Progenitor cell of endocrine pancreas (in vitro differentiated cells): ENCODE measurements around the gene WDR37. TPM values are rescaled to one million over a fixed set of nuclear protein-coding genes. Genes with fewer than 3 reads are reported as not detected.

Experiments used
- DNase-seq: peaks from one replicate; pipeline ENCODE4 v3.0.0; 2021; ENCODE audit warnings: low spot score; ENCODE audit not compliant: unreplicated experiment
- H3K27ac Mint-ChIP-seq: 2 replicates; pipeline ENCODE4 v1.8.0; 2021; ENCODE audit warnings: mild to moderate bottlenecking, moderate library complexity, mixed read lengths
- H3K27me3 Mint-ChIP-seq: 2 replicates; pipeline ENCODE4 v1.8.0; 2021; ENCODE audit warnings: mixed read lengths
- H3K36me3 Mint-ChIP-seq: 2 replicates; pipeline ENCODE4 v1.8.0; 2022; ENCODE audit warnings: mixed read lengths; ENCODE audit not compliant: insufficient read depth
- H3K4me1 Mint-ChIP-seq: 2 replicates; pipeline ENCODE4 v1.8.0; 2021; ENCODE audit warnings: low read depth, mixed read lengths
- H3K4me3 Mint-ChIP-seq: 2 replicates; pipeline ENCODE4 v1.8.0; 2021; ENCODE audit warnings: low read depth, mild to moderate bottlenecking, moderate library complexity, mixed read lengths
- H3K9me3 Mint-ChIP-seq: 2 replicates; pipeline ENCODE4 v1.8.0; 2021; ENCODE audit warnings: low read depth, mixed read lengths
- total RNA-seq: library from RNA; stranded (reverse); gene quantifications from 2 replicates; pipeline ENCODE4 v1.2.1, GENCODE V29; 2021
- TF ChIP-seq, protein P1 (sequence below): fragments of 200-600 bp; sonication (generic); IDR thresholded peaks from one replicate; pipeline ENCODE4 v1.5.0; 2021; ENCODE audit warnings: antibody characterized with exemption, mild to moderate bottlenecking; ENCODE audit not compliant: unreplicated experiment

WDR37 gene
- total RNA-seq, 1 donor from 2014 or later, result 18.7 TPM

GRCh38 chr10:1109795-1110673, 53.8 kb downstream of the WDR37 start:
- no peak overlapping the region for H3K4me3 Mint-ChIP-seq
- no peaks in the 10 kb centered on the region for H3K9me3 Mint-ChIP-seq
- DNase-seq, result peak; percentile 52
- H3K27ac Mint-ChIP-seq, result peak overlapping the region; percentile 38
- H3K4me1 Mint-ChIP-seq, result no peaks in the 10 kb centered on the region
- H3K36me3 Mint-ChIP-seq, result peaks cover 42% of the 10 kb centered on the region
- TF ChIP-seq, protein P1, sequence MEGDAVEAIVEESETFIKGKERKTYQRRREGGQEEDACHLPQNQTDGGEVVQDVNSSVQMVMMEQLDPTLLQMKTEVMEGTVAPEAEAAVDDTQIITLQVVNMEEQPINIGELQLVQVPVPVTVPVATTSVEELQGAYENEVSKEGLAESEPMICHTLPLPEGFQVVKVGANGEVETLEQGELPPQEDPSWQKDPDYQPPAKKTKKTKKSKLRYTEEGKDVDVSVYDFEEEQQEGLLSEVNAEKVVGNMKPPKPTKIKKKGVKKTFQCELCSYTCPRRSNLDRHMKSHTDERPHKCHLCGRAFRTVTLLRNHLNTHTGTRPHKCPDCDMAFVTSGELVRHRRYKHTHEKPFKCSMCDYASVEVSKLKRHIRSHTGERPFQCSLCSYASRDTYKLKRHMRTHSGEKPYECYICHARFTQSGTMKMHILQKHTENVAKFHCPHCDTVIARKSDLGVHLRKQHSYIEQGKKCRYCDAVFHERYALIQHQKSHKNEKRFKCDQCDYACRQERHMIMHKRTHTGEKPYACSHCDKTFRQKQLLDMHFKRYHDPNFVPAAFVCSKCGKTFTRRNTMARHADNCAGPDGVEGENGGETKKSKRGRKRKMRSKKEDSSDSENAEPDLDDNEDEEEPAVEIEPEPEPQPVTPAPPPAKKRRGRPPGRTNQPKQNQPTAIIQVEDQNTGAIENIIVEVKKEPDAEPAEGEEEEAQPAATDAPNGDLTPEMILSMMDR, result peak; percentile 77
- no peaks in the 10 kb centered on the region for H3K27me3 Mint-ChIP-seq

- Mint-ChIP-seq H3K4me3 (no peak overlapping the region), H3K4me1 (no peaks in the 10 kb centered on the region), H3K27ac (peak overlapping the region; percentile 88), H3K9me3 (no peaks in the 10 kb centered on the region), H3K27me3 (no peaks in the 10 kb centered on the region), H3K36me3 (peaks cover 37% of the 10 kb centered on the region)
- TF ChIP-seq, protein P1, result no peak
- DNase-seq, result no peak
Observed at GRCh38 chr10:1110674-1111119, 54.5 kb downstream of the WDR37 start.

GRCh38 chr10:1114315-1114714, 58.1 kb downstream of the WDR37 start:
- H3K9me3 Mint-ChIP-seq, result no peaks in the 10 kb centered on the region
- DNase-seq, result no peak
- TF ChIP-seq, protein P1, result no peak
- no peak overlapping the region for H3K27ac Mint-ChIP-seq
- H3K36me3 Mint-ChIP-seq, result peaks cover 26% of the 10 kb centered on the region
- H3K4me1 Mint-ChIP-seq, result no peaks in the 10 kb centered on the region
- H3K27me3 Mint-ChIP-seq, result no peaks in the 10 kb centered on the region
- no peak overlapping the region for H3K4me3 Mint-ChIP-seq

- TF ChIP-seq, protein P1, result no peak
- H3K4me3 Mint-ChIP-seq, result no peak overlapping the region
- no peak for DNase-seq
- H3K27me3 Mint-ChIP-seq, result no peaks in the 10 kb centered on the region
- no peaks in the 10 kb centered on the region for H3K9me3 Mint-ChIP-seq
- H3K27ac Mint-ChIP-seq, result no peak overlapping the region
- H3K4me1 Mint-ChIP-seq, result no peaks in the 10 kb centered on the region
- peaks cover 26% of the 10 kb centered on the region for H3K36me3 Mint-ChIP-seq
Observed at GRCh38 chr10:1114719-1115606, 58.8 kb downstream of the WDR37 start.

- Mint-ChIP-seq H3K9me3 (no peaks in the 10 kb centered on the region), H3K4me3 (no peak overlapping the region), H3K27ac (no peak overlapping the region), H3K27me3 (no peaks in the 10 kb centered on the region), H3K4me1 (no peaks in the 10 kb centered on the region), H3K36me3 (peaks cover 21% of the 10 kb centered on the region)
- TF ChIP-seq, protein P1, result no peak
- no peak for DNase-seq
Observed at GRCh38 chr10:1115607-1115955, 59.4 kb downstream of the WDR37 start.
